HEK293 (cell line): ENCODE data around the gene CALCOCO2.
A peak's percentile ranks its signal among the peaks of the same experiment; 100 is the strongest.
"Not testable (repeated sequence)": the region's sequence is repeated elsewhere in the genome, so short reads cannot be mapped to it uniquely, and the experiment has no call there.

Source experiments
- CTCF ChIA-PET: fragments of 350-600 bp; formaldehyde crosslinking; extraction: SDS; loops from one replicate; lab custom pipeline; 2021; ENCODE audit warnings: antibody characterized with exemption; lab: Yijun Ruan, JAX
- POLR2A ChIA-PET: fragments of 300-600 bp; formaldehyde crosslinking; extraction: SDS; loops from one replicate; lab custom pipeline; 2020; ENCODE audit warnings: antibody characterized with exemption, inconsistent platforms; lab: Yijun Ruan, JAX
- H3K27ac ChIP-seq: fragments of 200-500 bp; sonication (Bioruptor generic); 2 replicates; pipeline ENCODE4 v1.5.1; 2014; ENCODE audit warnings: low read depth, low read length, control low read depth, inconsistent platforms; ENCODE audit errors: extremely low read depth
- H3K36me3 ChIP-seq, 2 experiments: fragments of 200-500 bp in 1 of 2; sonication (Bioruptor generic) in 1 of 2; 1 replicate in 1 of 2; 2 replicates in 1 of 2; pipeline ENCODE4 v1.5.1; 2014 to 2017; ENCODE audit warnings: inconsistent platforms in 2 of 2, low read length in 2 of 2; ENCODE audit not compliant: control insufficient read depth in 2 of 2, insufficient read depth in 1 of 2
- H3K4me1 ChIP-seq: fragments of 200-500 bp; sonication (Bioruptor generic); 2 replicates; pipeline ENCODE4 v1.5.1; 2014; ENCODE audit warnings: mild to moderate bottlenecking, low read length, inconsistent platforms; ENCODE audit not compliant: control insufficient read depth, insufficient read depth
- H3K4me3 ChIP-seq: 2 replicates; pipeline ENCODE4 v1.5.1; 2011; ENCODE audit warnings: low read depth, mild to moderate bottlenecking, control low read depth, low read length, moderate library complexity
- H3K9me3 ChIP-seq: fragments of 200-500 bp; sonication (Bioruptor generic); 2 replicates; pipeline ENCODE4 v1.5.1; 2014; ENCODE audit warnings: low read depth, low read length, inconsistent platforms; ENCODE audit not compliant: control insufficient read depth, insufficient read depth
- BCL11B ChIP-seq: fragments of 450-650 bp; formaldehyde crosslinking; IDR thresholded peaks from 2 replicates; pipeline ENCODE4 v1.5.1; 2016; ENCODE audit warnings: low read depth, missing biosample characterization, missing genetic modification characterization
- BCL6B ChIP-seq: fragments of 450-650 bp; formaldehyde crosslinking; IDR thresholded peaks from 2 replicates; pipeline ENCODE4 v1.5.1; 2017; ENCODE audit warnings: missing biosample characterization, missing genetic modification characterization
- GLIS1 ChIP-seq: fragments of 450-650 bp; formaldehyde crosslinking; IDR thresholded peaks from 2 replicates; pipeline ENCODE4 v1.5.1; 2016; ENCODE audit warnings: missing biosample characterization, missing genetic modification characterization
- MYNN ChIP-seq: fragments of 450-650 bp; formaldehyde crosslinking; IDR thresholded peaks from 2 replicates; pipeline ENCODE4 v1.5.1; 2016; ENCODE audit warnings: missing biosample characterization, missing genetic modification characterization, borderline replicate concordance
- MZF1 ChIP-seq: fragments of 450-650 bp; formaldehyde crosslinking; IDR thresholded peaks from 2 replicates; pipeline ENCODE4 v1.5.1; 2017; ENCODE audit warnings: missing biosample characterization, missing genetic modification characterization, borderline replicate concordance
- SALL2 ChIP-seq: fragments of 450-650 bp; formaldehyde crosslinking; IDR thresholded peaks from 2 replicates; pipeline ENCODE4 v1.5.0; 2017; ENCODE audit warnings: missing biosample characterization, mild to moderate bottlenecking, missing genetic modification characterization, borderline replicate concordance
- SCRT1 ChIP-seq: fragments of 450-650 bp; formaldehyde crosslinking; IDR thresholded peaks from 2 replicates; pipeline ENCODE4 v1.5.1; 2016; ENCODE audit warnings: missing biosample characterization, missing genetic modification characterization, borderline replicate concordance
- SCRT2 ChIP-seq: fragments of 450-650 bp; formaldehyde crosslinking; IDR thresholded peaks from 2 replicates; pipeline ENCODE4 v1.5.1; 2016; ENCODE audit warnings: missing biosample characterization, missing genetic modification characterization
- WT1 ChIP-seq: fragments of 450-650 bp; formaldehyde crosslinking; IDR thresholded peaks from 2 replicates; pipeline ENCODE4 v1.5.1; 2016; ENCODE audit warnings: missing biosample characterization, missing genetic modification characterization
- ZBTB26 ChIP-seq: fragments of 450-650 bp; formaldehyde crosslinking; optimal IDR thresholded peaks from 2 replicates; pipeline ENCODE3; 2016; ENCODE audit warnings: missing biosample characterization, mild to moderate bottlenecking, missing genetic modification characterization
- ZNF10 ChIP-seq: fragments of 450-650 bp; formaldehyde crosslinking; IDR thresholded peaks from 2 replicates; pipeline ENCODE4 v1.5.1; 2017; ENCODE audit warnings: missing biosample characterization, missing genetic modification characterization
- ZNF112 ChIP-seq: fragments of 450-650 bp; formaldehyde crosslinking; IDR thresholded peaks from 2 replicates; pipeline ENCODE4 v1.5.0; 2017; ENCODE audit warnings: missing biosample characterization, missing genetic modification characterization
- ZNF157 ChIP-seq: fragments of 450-650 bp; formaldehyde crosslinking; IDR thresholded peaks from 2 replicates; pipeline ENCODE4 v1.5.1; 2016; ENCODE audit warnings: missing biosample characterization, missing genetic modification characterization
- ZNF23 ChIP-seq: fragments of 450-650 bp; formaldehyde crosslinking; IDR thresholded peaks from 2 replicates; pipeline ENCODE4 v1.5.1; 2016; ENCODE audit warnings: missing biosample characterization, missing genetic modification characterization, borderline replicate concordance
- ZNF239 ChIP-seq: fragments of 450-650 bp; formaldehyde crosslinking; IDR thresholded peaks from 2 replicates; pipeline ENCODE4 v1.5.1; 2016; ENCODE audit warnings: missing biosample characterization, missing genetic modification characterization
- ZNF274 ChIP-seq, 2 experiments: fragments of 200-500 bp in 1 of 2; fragments of 450-650 bp in 1 of 2; sonication (Bioruptor generic) in 1 of 2; formaldehyde crosslinking in 1 of 2; IDR thresholded peaks; 2 replicates each; pipeline versions ENCODE4 v1.5.1 to v1.6.1; 2014 to 2016; ENCODE audit warnings: borderline replicate concordance in 1 of 2, inconsistent platforms in 1 of 2, low read length in 1 of 2, missing biosample characterization in 1 of 2, missing genetic modification characterization in 1 of 2
- ZNF391 ChIP-seq: fragments of 450-650 bp; formaldehyde crosslinking; IDR thresholded peaks from 2 replicates; pipeline ENCODE4 v1.5.1; 2016; ENCODE audit warnings: low read depth, missing biosample characterization, missing genetic modification characterization, borderline replicate concordance
- ZNF423 ChIP-seq: fragments of 450-650 bp; formaldehyde crosslinking; IDR thresholded peaks from 2 replicates; pipeline ENCODE4 v1.5.1; 2016; ENCODE audit warnings: missing biosample characterization, missing genetic modification characterization
- ZNF426 ChIP-seq: fragments of 450-650 bp; formaldehyde crosslinking; IDR thresholded peaks from 2 replicates; pipeline ENCODE4 v1.5.1; 2017; ENCODE audit warnings: missing biosample characterization, missing genetic modification characterization, mild to moderate bottlenecking, inconsistent platforms, moderate library complexity
- ZNF513 ChIP-seq: fragments of 450-650 bp; IDR thresholded peaks from 2 replicates; pipeline ENCODE4 v1.5.1; 2018; ENCODE audit warnings: missing biosample characterization, missing genetic modification characterization
- ZNF544 ChIP-seq: fragments of 450-650 bp; formaldehyde crosslinking; IDR thresholded peaks from 2 replicates; pipeline ENCODE4 v1.5.0; 2017; ENCODE audit warnings: missing biosample characterization, missing genetic modification characterization
- ZNF561 ChIP-seq: fragments of 450-650 bp; IDR thresholded peaks from 2 replicates; pipeline ENCODE4 v1.5.1; 2018; ENCODE audit warnings: missing biosample characterization, missing genetic modification characterization, borderline replicate concordance
- ZNF623 ChIP-seq: fragments of 450-650 bp; formaldehyde crosslinking; IDR thresholded peaks from 2 replicates; pipeline ENCODE4 v1.5.1; 2016; ENCODE audit warnings: missing biosample characterization, missing genetic modification characterization
- ZNF658 ChIP-seq: fragments of 450-650 bp; formaldehyde crosslinking; IDR thresholded peaks from 2 replicates; pipeline ENCODE4; 2016; ENCODE audit warnings: missing biosample characterization, missing genetic modification characterization
- ZNF76 ChIP-seq: fragments of 450-650 bp; formaldehyde crosslinking; IDR thresholded peaks from 2 replicates; pipeline ENCODE4; 2016; ENCODE audit warnings: low read depth, missing biosample characterization, missing genetic modification characterization, borderline replicate concordance
- ZNF837 ChIP-seq: fragments of 450-650 bp; formaldehyde crosslinking; IDR thresholded peaks from 2 replicates; pipeline ENCODE4 v1.5.1; 2016; ENCODE audit warnings: missing biosample characterization, missing genetic modification characterization
- ZXDB ChIP-seq: fragments of 450-650 bp; formaldehyde crosslinking; IDR thresholded peaks from 2 replicates; pipeline ENCODE4 v1.5.1; 2016; ENCODE audit warnings: missing biosample characterization, missing genetic modification characterization

CALCOCO2 gene

GRCh38 chr17:48820936-48821335, 9.9 kb upstream of the CALCOCO2 start:
- H3K4me3 ChIP-seq, H3K27ac ChIP-seq, H3K4me1 ChIP-seq, POLR2A ChIA-PET, H3K9me3 ChIP-seq, H3K36me3 ChIP-seq: not testable (repeated sequence)
- peak; percentile 42 for TF ChIP-seq SCRT2
- TF ChIP-seq ZNF112 (tag by site-specific recombination), result peak; percentile 52; the same call in 1 of the 2 replicates
- peak; percentile 50; the same call in 1 of the 2 replicates for TF ChIP-seq ZNF544
- CTCF ChIA-PET, result interaction anchor here (0.6 to 1.6 kb wide), 4 partner anchors 14 to 766 kb away, joined by 3 to 7 read pairs (median 5); no protein-coding TSS in a partner anchor

- ChIA-PET CTCF (interaction anchor here (0.8 to 1.7 kb wide), 5 partner anchors 10 to 147 kb away, joined by 3 to 10 read pairs (median 3); no protein-coding TSS in a partner anchor), POLR2A (interaction anchor here (0.6 kb wide), 1 partner anchor 168 kb away, joined by 5 read pairs; no protein-coding TSS in a partner anchor)
- Histone ChIP-seq H3K27ac (no peak overlapping the region), H3K36me3 (no peaks in the 10 kb centered on the region), H3K4me3 (no peak overlapping the region), H3K9me3 (no peaks in the 10 kb centered on the region), H3K4me1 (no peaks in the 10 kb centered on the region)
- TF ChIP-seq MYNN (tag by site-specific recombination), result no peak
- TF ChIP-seq ZNF391 (tag by site-specific recombination), result no peak
- no peak for TF ChIP-seq MZF1 (tag by site-specific recombination)
- TF ChIP-seq SCRT1, result no peak
- TF ChIP-seq BCL6B, result peak; percentile 49; the same call in 1 of the 2 replicates
- no peak for TF ChIP-seq ZNF157
- TF ChIP-seq GLIS1, result peak; percentile 22; the same call in 1 of the 2 replicates
- no peak for TF ChIP-seq ZNF274 (IDR thresholded peaks at IDR 0.05; ENCODE audit: low read length)
- TF ChIP-seq ZNF274 (tag by site-specific recombination; IDR thresholded peaks at IDR 0.05; ENCODE audit: borderline replicate concordance), result no peak
- TF ChIP-seq BCL11B (tag by site-specific recombination), result no peak
- no peak for TF ChIP-seq WT1
- no peak for TF ChIP-seq ZNF423
- TF ChIP-seq ZNF561 (tag by site-specific recombination), result no peak
- peak; percentile 50; the same call in 1 of the 2 replicates for TF ChIP-seq ZXDB (tag by site-specific recombination)
- no peak for TF ChIP-seq ZBTB26 (tag by site-specific recombination)
- no peak for TF ChIP-seq ZNF239
- no peak for TF ChIP-seq ZNF513
- TF ChIP-seq ZNF23 (tag by site-specific recombination), result no peak
- no peak for TF ChIP-seq ZNF426
- TF ChIP-seq ZNF76 (tag by site-specific recombination), result no peak
- TF ChIP-seq ZNF837 (tag by site-specific recombination), result no peak
- no peak for TF ChIP-seq ZNF623 (tag by site-specific recombination)
- TF ChIP-seq ZNF10, result 0 out of 2 replicates have a peak, but pooled peaks have one; percentile 47
- TF ChIP-seq ZNF658 (tag by site-specific recombination), result no peak
- TF ChIP-seq SALL2 (tag by site-specific recombination), result no peak
Measured at GRCh38 chr17:48825446-48826381, 5.1 kb upstream of the CALCOCO2 start.
